ENCODE data around the gene PRELID2.

The PRELID2 gene

DNA sequence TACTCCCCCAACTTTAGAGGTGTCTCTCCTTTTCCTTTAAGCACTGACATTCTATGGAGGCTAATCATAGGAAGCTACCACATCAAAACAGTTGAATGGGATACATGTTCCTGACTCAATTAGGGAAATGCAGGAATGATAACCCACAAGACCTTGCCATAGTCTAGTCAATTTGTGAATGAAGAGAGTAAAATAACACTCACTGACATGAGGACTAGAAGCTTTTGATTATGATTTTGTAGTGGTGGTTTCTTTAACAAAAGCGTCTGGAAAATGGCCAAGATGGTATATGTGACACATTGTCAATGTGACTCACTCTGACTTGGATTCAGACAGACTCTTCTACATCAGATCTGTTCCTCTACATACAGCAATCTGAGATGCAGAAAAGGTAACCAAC lies 13.7 kb upstream of the PRELID2 start:
- H3K36me3 ChIP-seq (ENCODE audit: control insufficient read depth in 1 of 2, insufficient read depth in 2 of 2, low read depth in 1 of 2, low read length in 2 of 2) = no peaks in the 10 kb centered on the region
- WGBS = 40% methylated on average over 1 of the region's 1 CpG
- H2BK12ac ChIP-seq (ENCODE audit: low read length in 2 of 2) = no peak overlapping the region
- H3K27ac ChIP-seq (ENCODE audit: low read length, poor library complexity, severe bottlenecking) = no peak overlapping the region
- H4K91ac ChIP-seq (ENCODE audit: low read length) = no peak overlapping the region
- no peak overlapping the region for H2AFZ ChIP-seq (ENCODE audit: low read depth, low read length)
- no peak overlapping the region for H3K18ac ChIP-seq (ENCODE audit: low read depth in 1 of 2, low read length in 2 of 2)
- H3K9ac ChIP-seq (ENCODE audit: low read length) = no peak overlapping the region
- no peak overlapping the region for H3K4me2 ChIP-seq (ENCODE audit: low read length, poor library complexity, severe bottlenecking)
- no peak overlapping the region for H2BK120ac ChIP-seq (ENCODE audit: low read depth, low read length)
- no peak overlapping the region for H3K23ac ChIP-seq (ENCODE audit: low read length in 2 of 2)
- no peak overlapping the region for H2AK5ac ChIP-seq (ENCODE audit: low read length, severe bottlenecking)
- peak; percentile 28 for DNase-seq
- no peaks in the 10 kb centered on the region for H3K27me3 ChIP-seq (ENCODE audit: control insufficient read depth in 1 of 2, insufficient read depth in 1 of 2, low read length in 2 of 2)
- H3K79me1 ChIP-seq (replicated peaks; ENCODE audit: low read length, poor library complexity, severe bottlenecking) = no peaks in the 10 kb centered on the region
- no peak overlapping the region for H2BK15ac ChIP-seq (ENCODE audit: low read depth, poor library complexity, severe bottlenecking)
- H3K4me3 ChIP-seq (ENCODE audit: insufficient read depth in 1 of 2, low read depth in 1 of 2, low read length in 2 of 2) = no peak overlapping the region
- H4K8ac ChIP-seq (ENCODE audit: low read length) = no peak overlapping the region
- H2BK5ac ChIP-seq (ENCODE audit: low read depth, low read length, poor library complexity, severe bottlenecking) = no peak overlapping the region
- peaks cover 2% of the 10 kb centered on the region for H3K4me1 ChIP-seq (ENCODE audit: control insufficient read depth, insufficient read depth, low read depth, low read length)
- no peaks in the 10 kb centered on the region for H3K9me3 ChIP-seq (ENCODE audit: control insufficient read depth, low read length)
- H3K4ac ChIP-seq (ENCODE audit: low read depth in 1 of 2, low read length in 2 of 2) = no peak overlapping the region
- H3K14ac ChIP-seq (ENCODE audit: low read length in 2 of 2) = no peak overlapping the region

GRCh38 chr5:145847499-145848497 lies 12.7 kb upstream of the PRELID2 start:
- no peak overlapping the region for H3K9ac ChIP-seq (ENCODE audit: low read length)
- no peak overlapping the region for H4K8ac ChIP-seq (ENCODE audit: low read length)
- no peaks in the 10 kb centered on the region for H3K4me1 ChIP-seq (ENCODE audit: control insufficient read depth, insufficient read depth, low read depth, low read length)
- H3K23ac ChIP-seq (ENCODE audit: low read length in 2 of 2) = no peak overlapping the region
- peak; percentile 77 for DNase-seq
- no peak overlapping the region for H4K91ac ChIP-seq (ENCODE audit: low read length)
- 58% methylated on average over 6 of the region's 6 CpGs for WGBS
- H3K79me1 ChIP-seq (replicated peaks; ENCODE audit: low read length, poor library complexity, severe bottlenecking) = no peaks in the 10 kb centered on the region
- no peaks in the 10 kb centered on the region for H3K9me3 ChIP-seq (ENCODE audit: control insufficient read depth, low read length)
- no peak overlapping the region for H3K14ac ChIP-seq (ENCODE audit: low read length in 2 of 2)
- no peak overlapping the region for H3K27ac ChIP-seq (ENCODE audit: low read length, poor library complexity, severe bottlenecking)
- no peaks in the 10 kb centered on the region for H3K36me3 ChIP-seq (ENCODE audit: control insufficient read depth in 1 of 2, insufficient read depth in 2 of 2, low read depth in 1 of 2, low read length in 2 of 2)
- no peaks in the 10 kb centered on the region for H3K27me3 ChIP-seq (ENCODE audit: control insufficient read depth in 1 of 2, insufficient read depth in 1 of 2, low read length in 2 of 2)
- no peak overlapping the region for H2BK12ac ChIP-seq (ENCODE audit: low read length in 2 of 2)
- H2AFZ ChIP-seq (ENCODE audit: low read depth, low read length) = no peak overlapping the region
- no peak overlapping the region for H2AK5ac ChIP-seq (ENCODE audit: low read length, severe bottlenecking)
- no peak overlapping the region for H3K18ac ChIP-seq (ENCODE audit: low read depth in 1 of 2, low read length in 2 of 2)
- H2BK5ac ChIP-seq (ENCODE audit: low read depth, low read length, poor library complexity, severe bottlenecking) = no peak overlapping the region
- no peak overlapping the region for H2BK15ac ChIP-seq (ENCODE audit: low read depth, poor library complexity, severe bottlenecking)
- H3K4ac ChIP-seq (ENCODE audit: low read depth in 1 of 2, low read length in 2 of 2) = no peak overlapping the region
- no peak overlapping the region for H2BK120ac ChIP-seq (ENCODE audit: low read depth, low read length)
- no peak overlapping the region for H3K4me2 ChIP-seq (ENCODE audit: low read length, poor library complexity, severe bottlenecking)
- H3K4me3 ChIP-seq (ENCODE audit: insufficient read depth in 1 of 2, low read depth in 1 of 2, low read length in 2 of 2) = no peak overlapping the region

DNA sequence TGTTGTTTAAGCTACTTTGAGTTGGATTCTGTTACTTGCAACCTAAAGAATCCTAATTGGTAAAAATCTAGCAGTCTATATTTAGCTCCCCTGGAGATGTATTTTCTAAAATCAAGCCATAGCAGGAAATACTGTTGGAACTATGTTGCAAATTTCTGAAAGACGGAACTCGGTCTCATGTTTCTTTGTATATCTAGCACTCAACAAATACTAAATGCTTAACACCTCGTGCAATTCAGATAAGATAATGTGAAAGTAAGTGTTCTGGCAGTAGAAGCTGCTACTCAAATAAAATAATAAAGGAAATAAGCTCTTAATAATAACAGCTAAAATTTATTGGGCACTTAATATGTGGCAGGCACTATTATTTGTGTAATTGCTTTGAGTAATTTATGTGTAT lies 10.9 kb upstream of the PRELID2 start:
- no peak overlapping the region for H2AK5ac ChIP-seq (ENCODE audit: low read length, severe bottlenecking)
- no peak overlapping the region for H4K8ac ChIP-seq (ENCODE audit: low read length)
- H3K4me3 ChIP-seq (ENCODE audit: insufficient read depth in 1 of 2, low read depth in 1 of 2, low read length in 2 of 2) = no peak overlapping the region
- no peak for DNase-seq
- no peak overlapping the region for H3K4me2 ChIP-seq (ENCODE audit: low read length, poor library complexity, severe bottlenecking)
- H2BK12ac ChIP-seq (ENCODE audit: low read length in 2 of 2) = no peak overlapping the region
- H3K27me3 ChIP-seq (ENCODE audit: control insufficient read depth in 1 of 2, insufficient read depth in 1 of 2, low read length in 2 of 2) = no peaks in the 10 kb centered on the region
- H3K9ac ChIP-seq (ENCODE audit: low read length) = no peak overlapping the region
- H3K18ac ChIP-seq (ENCODE audit: low read depth in 1 of 2, low read length in 2 of 2) = no peak overlapping the region
- no peak overlapping the region for H2BK15ac ChIP-seq (ENCODE audit: low read depth, poor library complexity, severe bottlenecking)
- H3K23ac ChIP-seq (ENCODE audit: low read length in 2 of 2) = no peak overlapping the region
- no peak overlapping the region for H4K91ac ChIP-seq (ENCODE audit: low read length)
- no peaks in the 10 kb centered on the region for H3K79me1 ChIP-seq (replicated peaks; ENCODE audit: low read length, poor library complexity, severe bottlenecking)
- no peak overlapping the region for H2AFZ ChIP-seq (ENCODE audit: low read depth, low read length)
- H3K4ac ChIP-seq (ENCODE audit: low read depth in 1 of 2, low read length in 2 of 2) = no peak overlapping the region
- H3K9me3 ChIP-seq (ENCODE audit: control insufficient read depth, low read length) = no peaks in the 10 kb centered on the region
- H3K14ac ChIP-seq (ENCODE audit: low read length in 2 of 2) = no peak overlapping the region
- H3K27ac ChIP-seq (ENCODE audit: low read length, poor library complexity, severe bottlenecking) = no peak overlapping the region
- no peak overlapping the region for H2BK5ac ChIP-seq (ENCODE audit: low read depth, low read length, poor library complexity, severe bottlenecking)
- no CpG with 5 or more reads among the region's 3 CpGs for WGBS
- no peaks in the 10 kb centered on the region for H3K4me1 ChIP-seq (ENCODE audit: control insufficient read depth, insufficient read depth, low read depth, low read length)
- H2BK120ac ChIP-seq (ENCODE audit: low read depth, low read length) = no peak overlapping the region
- H3K36me3 ChIP-seq (ENCODE audit: control insufficient read depth in 1 of 2, insufficient read depth in 2 of 2, low read depth in 1 of 2, low read length in 2 of 2) = no peaks in the 10 kb centered on the region

GRCh38 chr5:145841299-145841698 lies 6.2 kb upstream of the PRELID2 start:
- H3K14ac ChIP-seq (ENCODE audit: low read length in 2 of 2) = no peak overlapping the region
- H3K79me1 ChIP-seq (replicated peaks; ENCODE audit: low read length, poor library complexity, severe bottlenecking) = no peaks in the 10 kb centered on the region
- H3K36me3 ChIP-seq (ENCODE audit: control insufficient read depth in 1 of 2, insufficient read depth in 2 of 2, low read depth in 1 of 2, low read length in 2 of 2) = no peaks in the 10 kb centered on the region

More at GRCh38 chr5:145841299-145841698, 6.2 kb upstream of the PRELID2 start:
- Histone ChIP-seq H3K9ac (ENCODE audit: low read length) (no peak overlapping the region), H3K27me3 (ENCODE audit: control insufficient read depth in 1 of 2, insufficient read depth in 1 of 2, low read length in 2 of 2) (no peaks in the 10 kb centered on the region), H2BK15ac (ENCODE audit: low read depth, poor library complexity, severe bottlenecking) (no peak overlapping the region), H2BK12ac (ENCODE audit: low read length in 2 of 2) (no peak overlapping the region), H4K91ac (ENCODE audit: low read length) (no peak overlapping the region), H3K23ac (ENCODE audit: low read length in 2 of 2) (no peak overlapping the region), H4K8ac (ENCODE audit: low read length) (no peak overlapping the region), H3K4ac (ENCODE audit: low read depth in 1 of 2, low read length in 2 of 2) (no peak overlapping the region), H3K27ac (ENCODE audit: low read length, poor library complexity, severe bottlenecking) (no peak overlapping the region), H3K4me1 (ENCODE audit: control insufficient read depth, insufficient read depth, low read depth, low read length) (no peaks in the 10 kb centered on the region), H3K4me3 (ENCODE audit: insufficient read depth in 1 of 2, low read depth in 1 of 2, low read length in 2 of 2) (no peak overlapping the region), H2BK5ac (ENCODE audit: low read depth, low read length, poor library complexity, severe bottlenecking) (no peak overlapping the region), H2AK5ac (ENCODE audit: low read length, severe bottlenecking) (no peak overlapping the region), H3K4me2 (ENCODE audit: low read length, poor library complexity, severe bottlenecking) (no peak overlapping the region), H2AFZ (ENCODE audit: low read depth, low read length) (no peak overlapping the region), H3K18ac (ENCODE audit: low read depth in 1 of 2, low read length in 2 of 2) (no peak overlapping the region), H2BK120ac (ENCODE audit: low read depth, low read length) (no peak overlapping the region), H3K9me3 (ENCODE audit: control insufficient read depth, low read length) (no peaks in the 10 kb centered on the region)
- DNase-seq = no peak

Measured in mesenchymal stem cell (in vitro differentiated cells and primary cell).